HEK293 (cell line): ENCODE data around the gene SCFD1.
"Not testable (repeated sequence)": the region's sequence is repeated elsewhere in the genome, so short reads cannot be mapped to it uniquely, and the experiment has no call there.

ENCODE experiments used
- CTCF ChIA-PET: fragments of 350-600 bp; formaldehyde crosslinking; extraction: SDS; loops from one replicate; lab custom pipeline; 2021; ENCODE audit warnings: antibody characterized with exemption; lab: Yijun Ruan, JAX
- POLR2A ChIA-PET: fragments of 300-600 bp; formaldehyde crosslinking; extraction: SDS; loops from one replicate; lab custom pipeline; 2020; ENCODE audit warnings: antibody characterized with exemption, inconsistent platforms; lab: Yijun Ruan, JAX
- H3K27ac ChIP-seq: fragments of 200-500 bp; sonication (Bioruptor generic); 2 replicates; pipeline ENCODE4 v1.5.1; 2014; ENCODE audit warnings: low read depth, low read length, control low read depth, inconsistent platforms; ENCODE audit errors: extremely low read depth
- H3K36me3 ChIP-seq, 2 experiments: fragments of 200-500 bp in 1 of 2; sonication (Bioruptor generic) in 1 of 2; 1 replicate in 1 of 2; 2 replicates in 1 of 2; pipeline ENCODE4 v1.5.1; 2014 to 2017; ENCODE audit warnings: inconsistent platforms in 2 of 2, low read length in 2 of 2; ENCODE audit not compliant: control insufficient read depth in 2 of 2, insufficient read depth in 1 of 2
- H3K4me1 ChIP-seq: fragments of 200-500 bp; sonication (Bioruptor generic); 2 replicates; pipeline ENCODE4 v1.5.1; 2014; ENCODE audit warnings: mild to moderate bottlenecking, low read length, inconsistent platforms; ENCODE audit not compliant: control insufficient read depth, insufficient read depth
- H3K4me3 ChIP-seq: 2 replicates; pipeline ENCODE4 v1.5.1; 2011; ENCODE audit warnings: low read depth, mild to moderate bottlenecking, control low read depth, low read length, moderate library complexity
- H3K9me3 ChIP-seq: fragments of 200-500 bp; sonication (Bioruptor generic); 2 replicates; pipeline ENCODE4 v1.5.1; 2014; ENCODE audit warnings: low read depth, low read length, inconsistent platforms; ENCODE audit not compliant: control insufficient read depth, insufficient read depth
- GLI4 ChIP-seq: fragments of 450-650 bp; formaldehyde crosslinking; IDR thresholded peaks from 2 replicates; pipeline ENCODE4 v1.5.1; 2016; ENCODE audit warnings: missing biosample characterization, missing genetic modification characterization
- HOXC10 ChIP-seq: sonication (generic); formaldehyde crosslinking; IDR thresholded peaks from 2 replicates; pipeline ENCODE4 v1.8.1; 2023; ENCODE audit warnings: mild to moderate bottlenecking, missing genetic modification reagents
- MYNN ChIP-seq: fragments of 450-650 bp; formaldehyde crosslinking; IDR thresholded peaks from 2 replicates; pipeline ENCODE4 v1.5.1; 2016; ENCODE audit warnings: missing biosample characterization, missing genetic modification characterization, borderline replicate concordance
- ZBTB48 ChIP-seq: fragments of 450-650 bp; formaldehyde crosslinking; IDR thresholded peaks from 2 replicates; pipeline ENCODE4 v1.5.1; 2016; ENCODE audit warnings: missing biosample characterization, missing genetic modification characterization
- ZNF133 ChIP-seq: fragments of 450-650 bp; formaldehyde crosslinking; IDR thresholded peaks from 2 replicates; pipeline ENCODE4 v1.5.1; 2016; ENCODE audit warnings: missing biosample characterization, missing genetic modification characterization
- ZNF157 ChIP-seq: fragments of 450-650 bp; formaldehyde crosslinking; IDR thresholded peaks from 2 replicates; pipeline ENCODE4 v1.5.1; 2016; ENCODE audit warnings: missing biosample characterization, missing genetic modification characterization
- ZNF202 ChIP-seq: fragments of 450-650 bp; formaldehyde crosslinking; IDR thresholded peaks from 2 replicates; pipeline ENCODE4 v1.5.1; 2016; ENCODE audit warnings: missing biosample characterization, missing genetic modification characterization, borderline replicate concordance
- ZNF211 ChIP-seq: fragments of 450-650 bp; formaldehyde crosslinking; IDR thresholded peaks from 2 replicates; pipeline ENCODE4 v1.5.1; 2016; ENCODE audit warnings: low read depth, missing biosample characterization, missing genetic modification characterization
- ZNF473 ChIP-seq: fragments of 450-650 bp; formaldehyde crosslinking; IDR thresholded peaks from 2 replicates; pipeline ENCODE4 v1.5.1; 2017; ENCODE audit warnings: missing biosample characterization, missing genetic modification characterization
- ZNF48 ChIP-seq: fragments of 450-650 bp; formaldehyde crosslinking; IDR thresholded peaks from 2 replicates; pipeline ENCODE4 v1.5.1; 2016; ENCODE audit warnings: missing biosample characterization, missing genetic modification characterization
- ZNF610 ChIP-seq: fragments of 450-650 bp; formaldehyde crosslinking; IDR thresholded peaks from 2 replicates; pipeline ENCODE4 v1.5.1; 2016; ENCODE audit warnings: missing biosample characterization, missing genetic modification characterization, borderline replicate concordance
- ZNF623 ChIP-seq: fragments of 450-650 bp; formaldehyde crosslinking; IDR thresholded peaks from 2 replicates; pipeline ENCODE4 v1.5.1; 2016; ENCODE audit warnings: missing biosample characterization, missing genetic modification characterization
- ZNF768 ChIP-seq: fragments of 450-650 bp; formaldehyde crosslinking; IDR thresholded peaks from 2 replicates; pipeline ENCODE4 v1.5.1; 2018; ENCODE audit warnings: missing biosample characterization, mild to moderate bottlenecking, missing genetic modification characterization
- TF ChIP-seq, protein P1 (sequence below): fragments of 450-650 bp; IDR thresholded peaks from 2 replicates; pipeline ENCODE4 v1.5.1; 2018; ENCODE audit warnings: missing biosample characterization, mild to moderate bottlenecking, missing genetic modification characterization
- TF ChIP-seq, protein P2 (sequence below): fragments of 450-650 bp; formaldehyde crosslinking; IDR thresholded peaks from 2 replicates; pipeline ENCODE4; 2016; ENCODE audit warnings: missing biosample characterization, missing genetic modification characterization
- TF ChIP-seq, protein P3 (sequence below): fragments of 450-650 bp; formaldehyde crosslinking; IDR thresholded peaks from 2 replicates; pipeline ENCODE4 v1.5.1; 2016; ENCODE audit warnings: missing biosample characterization, missing genetic modification characterization

Gene SCFD1

DNA sequence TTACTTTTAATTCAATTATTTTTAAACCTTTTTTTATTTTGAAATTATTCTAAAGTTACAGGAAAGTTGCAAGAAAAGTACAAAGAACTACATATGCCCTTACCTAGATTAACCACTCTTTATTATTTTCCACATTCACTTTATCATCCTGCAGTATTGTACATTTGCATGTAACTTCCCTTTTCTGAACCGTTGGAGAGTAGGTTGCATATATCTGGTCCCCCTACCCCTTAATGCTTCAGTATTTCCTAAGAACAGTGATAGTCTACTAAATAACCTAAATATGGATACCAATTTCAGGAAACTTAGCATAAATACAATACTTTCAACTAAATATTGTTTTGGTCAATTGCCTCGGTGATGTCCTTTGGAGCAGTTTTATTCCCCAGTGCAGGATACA, 48.2 kb upstream of the SCFD1 start (continued):
- TF ChIP-seq ZNF157 (tag by site-specific recombination) = no peak
- no peak for TF ChIP-seq MYNN (tag by site-specific recombination)
- no peak for TF ChIP-seq GLI4 (tag by site-specific recombination)
- no peak for TF ChIP-seq ZNF610 (tag by site-specific recombination)

DNA sequence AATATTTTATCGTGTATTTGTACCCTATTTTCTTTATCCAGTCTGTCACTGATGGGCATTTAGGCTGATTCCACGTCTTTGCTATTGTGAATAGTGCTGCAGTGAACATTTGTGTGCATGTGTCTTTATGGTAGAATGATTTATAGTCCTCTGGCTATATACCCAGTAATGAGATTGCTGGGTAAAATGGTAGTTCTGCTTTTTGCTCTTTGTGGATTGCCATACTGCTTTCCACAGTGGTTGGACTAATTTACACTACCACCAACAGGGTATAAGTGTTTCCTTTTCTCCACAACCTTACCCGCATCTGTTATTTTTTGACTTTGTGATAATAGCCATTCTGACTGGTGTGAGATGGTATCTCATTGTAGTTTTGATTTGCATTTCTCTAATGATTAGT, 47.3 kb upstream of the SCFD1 start:
- H3K27ac ChIP-seq, H3K9me3 ChIP-seq, H3K36me3 ChIP-seq, POLR2A ChIA-PET, H3K4me3 ChIP-seq: not testable (repeated sequence)
- CTCF ChIA-PET = interaction anchor here (0.6 kb wide), 1 partner anchor 1040 kb away, joined by 3 read pairs; no protein-coding TSS in a partner anchor
- peaks cover 22% of the 10 kb centered on the region for H3K4me1 ChIP-seq
- TF ChIP-seq ZNF133 (tag by site-specific recombination) = peak; percentile 79

DNA sequence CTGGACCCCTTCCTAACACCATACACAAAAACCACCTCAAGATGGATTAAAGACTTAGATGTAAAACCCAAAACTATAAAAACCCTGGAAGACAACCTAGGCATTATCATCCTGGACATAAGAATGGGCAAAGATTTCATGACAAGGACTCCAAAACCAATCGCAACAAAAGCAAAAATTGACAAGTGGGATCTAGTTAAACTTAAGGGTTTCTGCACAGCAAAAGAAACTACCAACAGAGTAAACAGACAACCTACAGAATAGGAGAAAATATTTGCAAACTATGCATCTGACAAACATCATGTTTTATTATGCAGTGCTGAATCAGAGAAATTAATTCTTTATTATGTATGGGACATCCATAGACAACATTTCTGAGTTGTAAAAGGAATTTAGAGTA, 45.8 kb upstream of the SCFD1 start:
- H3K4me3 ChIP-seq, H3K27ac ChIP-seq, H3K36me3 ChIP-seq, POLR2A ChIA-PET, H3K9me3 ChIP-seq: not testable (repeated sequence)
- H3K4me1 ChIP-seq = peaks cover 12% of the 10 kb centered on the region
- CTCF ChIA-PET = interaction anchor here (1.2 kb wide), 1 partner anchor 33 kb away, joined by 3 read pairs; no protein-coding TSS in a partner anchor

DNA sequence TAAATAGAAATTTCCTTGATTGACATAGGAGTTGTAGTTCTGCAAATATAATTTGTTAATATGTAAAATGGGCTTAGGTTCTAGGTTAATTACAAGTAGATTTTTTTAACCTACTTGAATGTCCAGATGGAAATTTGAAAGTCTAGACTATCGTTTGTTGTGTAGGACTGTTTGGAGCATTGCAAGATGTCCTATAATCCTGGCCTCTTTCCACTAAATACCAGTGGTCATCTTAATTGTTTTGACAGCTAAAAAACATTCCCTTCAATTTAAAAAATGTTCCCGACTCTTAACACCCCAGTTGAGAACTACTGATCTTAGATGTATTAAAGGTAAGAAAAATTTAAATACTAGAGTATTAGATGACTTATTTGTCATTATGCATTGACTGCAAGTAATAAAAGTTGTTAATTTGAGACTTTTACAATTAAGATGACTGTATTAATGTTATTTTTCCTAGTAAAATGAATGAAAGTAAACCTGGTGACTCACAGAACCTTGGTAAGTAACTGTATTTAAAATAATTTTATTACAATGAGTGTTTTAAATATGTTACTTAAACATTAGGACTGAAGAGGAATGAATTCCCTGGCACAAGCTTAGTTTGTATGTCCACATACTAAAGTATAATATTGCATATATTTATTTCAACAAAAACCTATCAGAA, 41.4 kb upstream of the SCFD1 start:
- no peak overlapping the region for H3K27ac ChIP-seq
- ChIA-PET CTCF (no interaction called here), POLR2A (no interaction called here)
- no peak for TF ChIP-seq ZNF768 (tag by site-specific recombination)
- peaks cover 12% of the 10 kb centered on the region for H3K4me1 ChIP-seq
- H3K36me3 ChIP-seq = peaks cover 0 to 19% of the 10 kb centered on the region in 2 experiments
- no peaks in the 10 kb centered on the region for H3K9me3 ChIP-seq
- no peak overlapping the region for H3K4me3 ChIP-seq

DNA sequence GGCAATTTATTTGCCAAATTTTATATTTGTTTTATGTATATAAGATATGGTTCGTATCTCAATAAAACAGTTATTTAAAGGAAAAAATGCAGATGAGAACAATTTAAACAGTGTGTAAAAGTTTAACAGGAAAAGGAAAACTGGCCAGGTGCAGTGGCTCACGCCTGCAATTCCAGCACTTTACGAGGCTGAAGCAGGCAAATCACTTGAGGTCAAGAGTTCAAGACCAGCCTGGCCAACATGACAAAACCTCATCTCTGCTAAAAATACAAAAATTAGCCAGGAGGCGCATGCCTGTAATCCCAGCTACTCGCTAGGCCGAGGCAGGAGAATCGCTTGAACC, 40.9 kb upstream of the SCFD1 start:
- H3K4me1 ChIP-seq = peaks cover 12% of the 10 kb centered on the region
- CTCF ChIA-PET = no interaction called here
- no peaks in the 10 kb centered on the region for H3K9me3 ChIP-seq
- TF ChIP-seq ZNF202 (tag by site-specific recombination) = 0 out of 2 replicates have a peak, but pooled peaks have one; percentile 21
- TF ChIP-seq, protein P1, sequence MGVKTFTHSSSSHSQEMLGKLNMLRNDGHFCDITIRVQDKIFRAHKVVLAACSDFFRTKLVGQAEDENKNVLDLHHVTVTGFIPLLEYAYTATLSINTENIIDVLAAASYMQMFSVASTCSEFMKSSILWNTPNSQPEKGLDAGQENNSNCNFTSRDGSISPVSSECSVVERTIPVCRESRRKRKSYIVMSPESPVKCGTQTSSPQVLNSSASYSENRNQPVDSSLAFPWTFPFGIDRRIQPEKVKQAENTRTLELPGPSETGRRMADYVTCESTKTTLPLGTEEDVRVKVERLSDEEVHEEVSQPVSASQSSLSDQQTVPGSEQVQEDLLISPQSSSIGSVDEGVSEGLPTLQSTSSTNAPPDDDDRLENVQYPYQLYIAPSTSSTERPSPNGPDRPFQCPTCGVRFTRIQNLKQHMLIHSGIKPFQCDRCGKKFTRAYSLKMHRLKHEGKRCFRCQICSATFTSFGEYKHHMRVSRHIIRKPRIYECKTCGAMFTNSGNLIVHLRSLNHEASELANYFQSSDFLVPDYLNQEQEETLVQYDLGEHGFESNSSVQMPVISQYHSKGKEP (tag by site-specific recombination) = no peak
- no peak for TF ChIP-seq ZBTB48 (tag by site-specific recombination)
- TF ChIP-seq, all 188 proteins: peak for 1
- H3K27ac ChIP-seq = no peak overlapping the region
- H3K36me3 ChIP-seq = peaks cover 0 to 19% of the 10 kb centered on the region in 2 experiments
- no peak overlapping the region for H3K4me3 ChIP-seq
- POLR2A ChIA-PET = no interaction called here

DNA sequence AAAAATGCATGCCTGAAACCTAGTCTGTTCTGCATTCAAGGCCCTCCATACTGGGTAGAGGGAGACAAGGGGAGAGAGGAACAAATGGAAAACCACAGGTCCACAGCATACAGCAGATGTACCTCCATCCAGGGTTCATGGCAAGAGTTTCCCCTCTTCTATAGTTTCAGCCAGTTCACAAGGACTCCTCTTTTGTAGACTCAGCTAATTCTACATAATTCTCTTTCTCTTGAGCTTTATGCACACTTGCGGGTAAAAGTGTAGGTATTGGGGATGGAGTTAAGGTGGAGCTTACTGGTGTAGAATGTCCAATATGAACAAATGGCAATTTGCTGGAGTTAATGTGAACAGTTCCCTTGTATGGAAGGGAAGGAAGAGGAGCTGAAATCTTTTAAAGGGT, 39.7 kb upstream of the SCFD1 start:
- ChIA-PET POLR2A (no interaction called here), CTCF (interaction anchor here (0.5 kb wide), 1 partner anchor 398 kb away, joined by 3 read pairs; no protein-coding TSS in a partner anchor)
- Histone ChIP-seq H3K4me3 (no peak overlapping the region), H3K4me1 (peaks cover 10% of the 10 kb centered on the region), H3K36me3 (peaks cover 6 to 21% of the 10 kb centered on the region in 2 experiments), H3K9me3 (no peaks in the 10 kb centered on the region), H3K27ac (no peak overlapping the region)
- TF ChIP-seq HOXC10 (CRISPR knock-in tag) (no peak), ZNF623 (tag by site-specific recombination) (no peak), ZNF48 (tag by site-specific recombination) (no peak), ZNF473 (no peak), ZNF211 (tag by site-specific recombination) (no peak)
- TF ChIP-seq, protein P2, sequence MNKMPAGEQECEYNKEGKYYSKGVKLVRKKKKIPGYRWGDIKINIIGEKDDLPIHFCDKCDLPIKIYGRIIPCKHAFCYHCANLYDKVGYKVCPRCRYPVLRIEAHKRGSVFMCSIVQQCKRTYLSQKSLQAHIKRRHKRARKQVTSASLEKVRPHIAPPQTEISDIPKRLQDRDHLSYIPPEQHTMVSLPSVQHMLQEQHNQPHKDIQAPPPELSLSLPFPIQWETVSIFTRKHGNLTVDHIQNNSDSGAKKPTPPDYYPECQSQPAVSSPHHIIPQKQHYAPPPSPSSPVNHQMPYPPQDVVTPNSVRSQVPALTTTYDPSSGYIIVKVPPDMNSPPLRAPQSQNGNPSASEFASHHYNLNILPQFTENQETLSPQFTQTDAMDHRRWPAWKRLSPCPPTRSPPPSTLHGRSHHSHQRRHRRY (tag by site-specific recombination) = no peak
- TF ChIP-seq, protein P3, sequence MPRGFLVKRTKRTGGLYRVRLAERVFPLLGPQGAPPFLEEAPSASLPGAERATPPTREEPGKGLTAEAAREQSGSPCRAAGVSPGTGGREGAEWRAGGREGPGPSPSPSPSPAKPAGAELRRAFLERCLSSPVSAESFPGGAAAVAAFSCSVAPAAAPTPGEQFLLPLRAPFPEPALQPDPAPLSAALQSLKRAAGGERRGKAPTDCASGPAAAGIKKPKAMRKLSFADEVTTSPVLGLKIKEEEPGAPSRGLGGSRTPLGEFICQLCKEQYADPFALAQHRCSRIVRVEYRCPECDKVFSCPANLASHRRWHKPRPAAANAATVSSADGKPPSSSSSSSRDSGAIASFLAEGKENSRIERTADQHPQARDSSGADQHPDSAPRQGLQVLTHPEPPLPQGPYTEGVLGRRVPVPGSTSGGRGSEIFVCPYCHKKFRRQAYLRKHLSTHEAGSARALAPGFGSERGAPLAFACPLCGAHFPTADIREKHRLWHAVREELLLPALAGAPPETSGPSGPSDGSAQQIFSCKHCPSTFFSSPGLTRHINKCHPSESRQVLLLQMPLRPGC = no peak
